H1 (cell line): ENCODE measurements around the gene TACC2. TPM values are rescaled to one million over a fixed set of nuclear protein-coding genes. Genes with fewer than 3 reads are reported as not detected.

Experiments used
- CTCF ChIA-PET: fragments of 300-600 bp; sonication (Branson Sonifier 250); formaldehyde crosslinking; loops from one replicate; lab custom pipeline; 2021; ENCODE audit not compliant: partially characterized antibody; lab: Charles Lee
- POLR2A ChIA-PET: fragments of 300-600 bp; sonication (Branson Sonifier 250); formaldehyde crosslinking; loops from one replicate; lab custom pipeline; 2021; ENCODE audit warnings: inconsistent platforms; ENCODE audit not compliant: partially characterized antibody; lab: Charles Lee
- DNase-seq, 2 experiments: peaks; one replicate each; pipeline versions ENCODE4 v3.0.0 to v3.0.0-alpha.2; 2010 to 2022; ENCODE audit warnings: low spot score in 2 of 2, low read depth in 1 of 2, mixed read lengths in 1 of 2
- FAIRE-seq: peaks from 2 replicates; lab custom pipeline; 2011; peaks lifted over from hg19 to GRCh38; lab: Jason Lieb, UNC
- H2AFZ ChIP-seq: 2 replicates; pipeline ENCODE4 v1.8.1; 2012; ENCODE audit warnings: low read length, inconsistent platforms
- H2AK5ac ChIP-seq: 2 replicates; pipeline ENCODE4 v1.6.1; 2013; ENCODE audit warnings: low read depth, low read length
- H2BK120ac ChIP-seq: replicated peaks from 2 replicates; pipeline ENCODE3; 2013; ENCODE audit warnings: low read depth, low read length, inconsistent platforms
- H2BK12ac ChIP-seq: 2 replicates; pipeline ENCODE4 v1.6.1; 2013; ENCODE audit warnings: low read depth, low read length
- H2BK15ac ChIP-seq: 2 replicates; pipeline ENCODE4 v1.6.1; 2013; ENCODE audit warnings: low read length
- H2BK20ac ChIP-seq: 2 replicates; pipeline ENCODE4 v1.6.1; 2013; ENCODE audit warnings: low read length
- H2BK5ac ChIP-seq: 2 replicates; pipeline ENCODE4 v1.6.1; 2013; ENCODE audit warnings: low read depth, low read length
- H3K14ac ChIP-seq: 2 replicates; pipeline ENCODE4 v1.6.1; 2013; ENCODE audit warnings: inconsistent platforms; ENCODE audit not compliant: insufficient read length
- H3K18ac ChIP-seq: 2 replicates; pipeline ENCODE4 v1.6.1; 2013; ENCODE audit warnings: low read length; ENCODE audit errors: extremely low read depth
- H3K23ac ChIP-seq: 2 replicates; pipeline ENCODE4 v1.6.1; 2013; ENCODE audit warnings: inconsistent platforms; ENCODE audit not compliant: insufficient read length
- H3K23me2 ChIP-seq: 2 replicates; pipeline ENCODE4 v1.6.1; 2013; ENCODE audit warnings: low read depth, low read length
- H3K27ac ChIP-seq: 2 replicates; pipeline ENCODE4 v1.6.1; 2011; ENCODE audit warnings: low read depth, low read length, inconsistent platforms
- H3K27me3 ChIP-seq, 4 experiments: replicated peaks in 1 of 4; 1 replicate in 1 of 4; 2 replicates in 3 of 4; pipeline versions ENCODE4 v1.6.1 to v1.8.1; 2011 to 2013; ENCODE audit warnings: low read length in 3 of 4, mild to moderate bottlenecking in 3 of 4, inconsistent platforms in 2 of 4, mixed read lengths in 2 of 4, moderate library complexity in 1 of 4; ENCODE audit not compliant: control insufficient read depth in 3 of 4, insufficient read depth in 3 of 4; ENCODE audit errors: extremely low read depth in 1 of 4
- H3K36me3 ChIP-seq, 4 experiments: 2 replicates each; pipeline versions ENCODE4 v1.6.1 to v1.8.1; 2011 to 2013; ENCODE audit warnings: mild to moderate bottlenecking in 4 of 4, low read length in 3 of 4, moderate library complexity in 2 of 4, control low read depth in 1 of 4, inconsistent platforms in 1 of 4; ENCODE audit not compliant: insufficient read depth in 4 of 4, control insufficient read depth in 2 of 4
- H3K4ac ChIP-seq: replicated peaks from 2 replicates; pipeline ENCODE3; 2013; ENCODE audit warnings: low read length, low read depth, mixed read lengths, inconsistent platforms; ENCODE audit not compliant: insufficient read length
- H3K4me1 ChIP-seq, 4 experiments: replicated peaks in 1 of 4; 1 replicate in 1 of 4; 2 replicates in 3 of 4; pipeline versions ENCODE4 v1.6.1 to v1.8.1; 2011 to 2013; ENCODE audit warnings: low read length in 3 of 4, inconsistent platforms in 2 of 4, mixed read lengths in 1 of 4; ENCODE audit not compliant: insufficient read depth in 4 of 4, control insufficient read depth in 3 of 4
- H3K4me2 ChIP-seq, 2 experiments: 2 replicates each; pipeline versions ENCODE4 v1.6.1 to v1.8.1; 2011 to 2013; ENCODE audit warnings: low read depth in 2 of 2, low read length in 2 of 2, control low read depth in 1 of 2, inconsistent platforms in 1 of 2, mild to moderate bottlenecking in 1 of 2; ENCODE audit not compliant: insufficient read depth in 1 of 2
- H3K4me3 ChIP-seq, 4 experiments: fragments of 200-600, 300-600 bp in 1 of 4; sonication (generic), shearing (Covaris generic), sonication (Bioruptor Twin) in 1 of 4; 2 replicates each; pipeline versions ENCODE4 v1.5.1 to v1.8.1; 2011 to 2016; ENCODE audit warnings: low read length in 4 of 4, low read depth in 3 of 4, control low read depth in 2 of 4, inconsistent platforms in 2 of 4, mild to moderate bottlenecking in 2 of 4, mixed read lengths in 1 of 4, moderate library complexity in 1 of 4; ENCODE audit not compliant: insufficient read depth in 2 of 4; ENCODE audit errors: extremely low read depth in 1 of 4
- H3K56ac ChIP-seq: replicated peaks from 2 replicates; pipeline ENCODE3; 2013; ENCODE audit warnings: low read depth, mild to moderate bottlenecking, mixed read lengths, low read length, inconsistent platforms; ENCODE audit not compliant: insufficient read length
- H3K79me1 ChIP-seq: 2 replicates; pipeline ENCODE4 v1.6.1; 2013; ENCODE audit warnings: low read depth, low read length, control low read depth
- H3K79me2 ChIP-seq, 2 experiments: 2 replicates each; pipeline versions ENCODE4 v1.6.1 to v1.8.1; 2012 to 2013; ENCODE audit warnings: low read length in 2 of 2, mild to moderate bottlenecking in 2 of 2, inconsistent platforms in 1 of 2; ENCODE audit not compliant: insufficient read depth in 2 of 2, control insufficient read depth in 1 of 2
- H3K9ac ChIP-seq, 4 experiments: replicated peaks in 1 of 4; 1 replicate in 1 of 4; 2 replicates in 3 of 4; pipeline versions ENCODE4 v1.6.1 to v1.8.1; 2011 to 2013; ENCODE audit warnings: low read depth in 3 of 4, low read length in 3 of 4, control low read depth in 2 of 4, mild to moderate bottlenecking in 2 of 4, moderate library complexity in 2 of 4, inconsistent platforms in 1 of 4; ENCODE audit errors: extremely low read depth in 1 of 4
- H3K9me3 ChIP-seq, 2 experiments: 2 replicates each; pipeline versions ENCODE4 v1.6.1 to v1.8.1; 2012 to 2013; ENCODE audit warnings: mild to moderate bottlenecking in 2 of 2, moderate library complexity in 2 of 2, control low read depth in 1 of 2, inconsistent platforms in 1 of 2, low read depth in 1 of 2, low read length in 1 of 2, mixed read lengths in 1 of 2; ENCODE audit not compliant: insufficient read depth in 2 of 2
- H4K20me1 ChIP-seq, 2 experiments: replicated peaks in 1 of 2; 2 replicates each; pipeline versions ENCODE3 to v1.8.1; 2011 to 2013; ENCODE audit warnings: inconsistent platforms in 2 of 2, low read length in 2 of 2, mild to moderate bottlenecking in 1 of 2; ENCODE audit not compliant: insufficient read depth in 2 of 2, control insufficient read depth in 1 of 2
- H4K5ac ChIP-seq: 2 replicates; pipeline ENCODE4 v1.6.1; 2013; ENCODE audit warnings: low read length, low read depth, mixed read lengths, inconsistent platforms; ENCODE audit not compliant: insufficient read length
- H4K8ac ChIP-seq: 2 replicates; pipeline ENCODE4 v1.8.0; 2013; ENCODE audit warnings: mild to moderate bottlenecking, moderate library complexity, low read length, inconsistent platforms; ENCODE audit not compliant: insufficient read depth; ENCODE audit errors: extremely low read depth
- H4K91ac ChIP-seq: replicated peaks from 2 replicates; pipeline ENCODE3; 2013; ENCODE audit warnings: low read length, mixed read lengths, inconsistent platforms; ENCODE audit not compliant: insufficient read length
- FOSL1 ChIP-seq: IDR thresholded peaks from 2 replicates; pipeline ENCODE4 v1.6.1; 2011; ENCODE audit warnings: mild to moderate bottlenecking, low read depth, low read length, moderate library complexity; ENCODE audit not compliant: insufficient read depth
- JUN ChIP-seq: IDR thresholded peaks from 2 replicates; pipeline ENCODE4 v1.6.1; 2011; ENCODE audit warnings: low read depth, mild to moderate bottlenecking, improper control_type of control experiment, low read length
- KDM5A ChIP-seq: fragments of 200-600 bp; IDR thresholded peaks from 2 replicates; pipeline ENCODE4 v1.7.1; 2012; ENCODE audit warnings: mild to moderate bottlenecking, low read length, inconsistent platforms, mixed read lengths
- SP4 ChIP-seq: IDR thresholded peaks from 2 replicates; pipeline ENCODE4 v1.6.1; 2012; ENCODE audit warnings: low read length, inconsistent platforms
- TCF12 ChIP-seq: IDR thresholded peaks from 2 replicates; pipeline ENCODE4 v1.6.1; 2011; ENCODE audit warnings: low read depth, mild to moderate bottlenecking, low read length
- WGBS, 2 experiments: shearing (Covaris generic) in 1 of 2; methylation state at CpG; one replicate each; pipeline versions ENCODE4 v1.1.6 to v1.1.7; 2013 to 2015; ENCODE audit warnings: low lambda C conversion rate in 2 of 2, mixed read lengths in 2 of 2, inconsistent platforms in 1 of 2, low coverage in 1 of 2, missing lambda C conversion rate in 1 of 2; ENCODE audit not compliant: insufficient replicate concordance in 2 of 2, insufficient coverage in 1 of 2, insufficient read length in 1 of 2; ENCODE audit errors: extremely low coverage in 1 of 2, missing lambda C conversion rate in 1 of 2; 5-methylcytosine and 5-hydroxymethylcytosine counted together
- polyA plus RNA-seq, 7 experiments: library from polyadenylated mRNA; depleted of rRNA in 3 of 7; stranded (reverse) in 5 of 7; unstranded in 2 of 7; fragments of >200 nt in 5 of 7; fragments of 200-250 nt in 2 of 7; gene quantifications; 1 replicate in 5 of 7; 2 replicates in 1 of 7; 4 replicates in 1 of 7; pipeline versions ENCODE4 v1.2.1 to v1.2.3, GENCODE V29; 2011 to 2013; ENCODE audit warnings: missing spikeins in 2 of 7, mixed read lengths in 2 of 7
- total RNA-seq: library from RNA; stranded (reverse); fragmentation: NEBNext Ultra II Directional; extraction: Animal tissue kit (Norgen Biotek cat#: 25700); gene quantifications from 2 replicates; pipeline ENCODE4 v1.2.1, GENCODE V29; 2021

Gene TACC2
- total and polyA plus RNA-seq, 2 of the 8 experiments (the other 6 are each of a cell fraction or from before 2014, with no cell fraction given): 21.2 to 46.6 TPM

GRCh38 chr10:122280156-122280555 lies 291.2 kb downstream of the TACC2 start:
- Histone ChIP-seq H2AK5ac (no peak overlapping the region), H2AFZ (peak overlapping the region; percentile 48; the same call in 1 of the 2 replicates)
- FAIRE-seq: no peak

More at GRCh38 chr10:122280156-122280555, 291.2 kb downstream of the TACC2 start:
- H2BK12ac ChIP-seq: no peak overlapping the region
- H4K5ac ChIP-seq: no peak overlapping the region
- H4K8ac ChIP-seq: no peak overlapping the region; the same call in none of the 2 replicates
- TF ChIP-seq SP4 (no peak), KDM5A (no peak), TCF12 (no peak), FOSL1 (no peak), JUN (no peak)
- DNase-seq: no peak
- no peak overlapping the region for H3K56ac ChIP-seq
- H2BK15ac ChIP-seq: no peak overlapping the region
- H3K27me3 ChIP-seq: no peaks in the 10 kb centered on the region
- H3K9me3 ChIP-seq: no peaks in the 10 kb centered on the region
- no peak overlapping the region for H3K4me3 ChIP-seq
- no peaks in the 10 kb centered on the region for H3K79me1 ChIP-seq
- H3K4me2 ChIP-seq: no peak overlapping the region; a peak in 1 of 4 replicates
- no peaks in the 10 kb centered on the region for H3K23me2 ChIP-seq
- 82% methylated on average over 7 of the region's 7 CpGs; no CpG with 5 or more reads in 1 of the 2 experiments for WGBS, 2 experiments
- no peak overlapping the region for H3K4ac ChIP-seq
- CTCF ChIA-PET: interaction anchor here (0.6 to 10.8 kb wide), 34 partner anchors 8 to 762 kb away, joined by 3 to 74 read pairs (median 5); partner anchors contain the start of gene BTBD16
- H3K4me1 ChIP-seq: peaks cover 0 to 6% (median 2%) of the 10 kb centered on the region in 4 experiments; a peak in 2 of 7 replicates
- no peak overlapping the region for H3K27ac ChIP-seq
- H3K79me2 ChIP-seq: no peaks in the 10 kb centered on the region
- H3K36me3 ChIP-seq: no peaks in the 10 kb centered on the region
- H4K91ac ChIP-seq: no peak overlapping the region
- H2BK120ac ChIP-seq: no peak overlapping the region
- no peak overlapping the region for H3K23ac ChIP-seq
- H2BK20ac ChIP-seq: no peak overlapping the region
- H2BK5ac ChIP-seq: no peak overlapping the region
- H4K20me1 ChIP-seq: no peaks in the 10 kb centered on the region
- POLR2A ChIA-PET: no interaction called here
- H3K14ac ChIP-seq: no peak overlapping the region
- H3K18ac ChIP-seq: no peak overlapping the region
- H3K9ac ChIP-seq: no peak overlapping the region
